Measurements from ENCODE around the gene RABEP1.

The RABEP1 gene

DNA sequence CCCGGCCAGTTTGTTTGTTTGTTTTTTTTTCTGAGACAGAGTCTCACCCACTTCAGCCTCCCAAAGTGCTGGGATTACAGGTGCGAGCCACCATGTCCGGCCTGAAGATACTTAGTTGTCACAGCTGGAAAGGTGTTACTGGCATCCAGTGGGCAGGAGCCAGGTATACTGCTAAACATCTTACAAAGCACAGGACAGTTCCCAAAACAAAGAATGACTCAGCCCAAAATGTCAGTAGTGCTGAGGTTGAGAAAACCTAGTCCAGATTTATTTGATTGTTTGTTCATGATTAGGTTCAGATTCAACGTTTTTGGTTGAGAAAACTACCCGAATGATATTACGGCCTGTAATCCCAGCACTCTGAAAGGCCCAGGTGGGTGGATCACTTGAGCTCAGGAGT lies 18.6 kb upstream of the RABEP1 start:
- H3K4me1 ChIP-seq, result no peaks in the 10 kb centered on the region
- no peaks in the 10 kb centered on the region for H3K36me3 ChIP-seq
- no peak overlapping the region for H3K27ac ChIP-seq
- H3K4me3 ChIP-seq, result no peak overlapping the region
- intact Hi-C loops (cut with DNase I; ENCODE audit: low total_unique reads), result no loop called here
- no peak for DNase-seq
- TF ChIP-seq CTCF (IDR thresholded peaks at IDR 0.05), result no peak
- no peaks in the 10 kb centered on the region for H3K9me3 ChIP-seq
- peaks cover 0 to 10% of the 10 kb centered on the region in 2 donors for H3K27me3 ChIP-seq

GRCh38 chr17:5264893-5265292 lies 17.2 kb upstream of the RABEP1 start:
- intact Hi-C loops (cut with DNase I; ENCODE audit: low total_unique reads), result no loop called here
- Histone ChIP-seq H3K36me3 (no peaks in the 10 kb centered on the region), H3K27me3 (peaks cover 0 to 10% of the 10 kb centered on the region in 2 donors), H3K4me1 (no peaks in the 10 kb centered on the region), H3K9me3 (no peaks in the 10 kb centered on the region), H3K4me3 (no peak overlapping the region), H3K27ac (no peak overlapping the region)
- TF ChIP-seq CTCF (IDR thresholded peaks at IDR 0.05), result no peak
- no peak for DNase-seq

DNA sequence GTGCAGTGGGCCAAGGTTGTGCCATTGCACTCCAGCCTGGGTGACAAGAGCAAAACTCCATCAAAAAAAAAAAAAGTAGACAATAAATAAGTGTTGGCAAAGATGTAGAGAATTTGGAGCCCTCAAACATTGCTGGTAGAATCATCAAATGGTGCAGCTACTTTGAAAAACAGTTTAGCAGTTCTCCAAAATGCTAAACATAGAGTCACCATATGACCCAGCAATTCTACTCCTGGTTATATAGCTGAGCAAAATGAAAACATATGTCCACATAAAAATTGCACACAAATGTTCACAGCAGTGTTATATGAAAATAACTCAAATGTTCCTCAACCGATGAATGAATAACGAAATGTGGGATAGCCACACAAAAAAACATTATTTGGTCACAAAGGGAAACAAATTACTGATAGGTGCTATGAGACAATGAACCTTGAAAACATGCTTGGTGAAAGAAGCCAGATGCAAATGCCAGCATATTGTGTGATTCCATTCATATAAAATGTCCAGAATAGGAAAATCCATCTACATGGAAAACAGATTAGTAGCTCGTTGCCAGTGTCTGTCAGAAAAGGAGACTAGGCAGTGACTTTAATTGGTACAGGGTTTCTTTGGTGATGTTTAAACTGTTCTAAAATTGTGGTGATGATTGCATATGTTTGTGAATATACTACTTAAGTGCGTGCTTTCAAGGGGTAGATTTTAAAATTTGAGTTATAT lies 12.7 kb upstream of the RABEP1 start:
- H3K36me3 ChIP-seq, result no peaks in the 10 kb centered on the region
- intact Hi-C loops (cut with DNase I; ENCODE audit: low total_unique reads), result no loop called here
- no peak for DNase-seq
- no peak overlapping the region for H3K27ac ChIP-seq
- H3K27me3 ChIP-seq, result peaks cover 0 to 6% of the 10 kb centered on the region in 2 donors
- H3K9me3 ChIP-seq, result no peaks in the 10 kb centered on the region
- H3K4me1 ChIP-seq, result no peaks in the 10 kb centered on the region
- TF ChIP-seq CTCF (IDR thresholded peaks at IDR 0.05), result no peak
- H3K4me3 ChIP-seq, result no peak overlapping the region

GRCh38 chr17:5272322-5272721 lies 9.8 kb upstream of the RABEP1 start:
- DNase-seq, result no peak
- Histone ChIP-seq H3K36me3 (no peaks in the 10 kb centered on the region), H3K4me3 (no peak overlapping the region), H3K27me3 (no peaks in the 10 kb centered on the region), H3K4me1 (no peaks in the 10 kb centered on the region), H3K9me3 (no peaks in the 10 kb centered on the region), H3K27ac (no peak overlapping the region)
- intact Hi-C loops (cut with DNase I; ENCODE audit: low total_unique reads), result no loop called here
- TF ChIP-seq CTCF (IDR thresholded peaks at IDR 0.05), result no peak

GRCh38 chr17:5282642-5283217 lies 646 bp downstream of the RABEP1 start:
- H3K27me3 ChIP-seq, result no peaks in the 10 kb centered on the region
- no peak for TF ChIP-seq CTCF (IDR thresholded peaks at IDR 0.05)
- peak in 1 of 2 donors; percentile 70 for DNase-seq
- H3K4me1 ChIP-seq, result peaks cover 0 to 30% (median 18%) of the 10 kb centered on the region in 4 donors
- H3K36me3 ChIP-seq, result no peaks in the 10 kb centered on the region
- H3K4me3 ChIP-seq, result peak overlapping the region; percentile 84 to 96
- H3K9me3 ChIP-seq, result no peaks in the 10 kb centered on the region
- peak overlapping the region; percentile 90 to 94 for H3K27ac ChIP-seq
- intact Hi-C loops (cut with DNase I; ENCODE audit: low total_unique reads), result no loop called here
